RWPE2 (cell line): ENCODE data around the gene NR6A1.

Source experiments
- ATAC-seq: fragments of 200-7000 bp; cut with Tn5 transposase; 3 replicates; pipeline ENCODE4 v1.9.1; 2021; ENCODE audit warnings: low read depth
- DNase-seq: peaks from one replicate; pipeline ENCODE4 v3.0.0-alpha.2; 2020; ENCODE audit warnings: low spot score
- H3K27ac ChIP-seq: fragments of 450-650 bp; 2 replicates; pipeline ENCODE4 v1.5.1; 2017; ENCODE audit warnings: mild to moderate bottlenecking; ENCODE audit not compliant: poor library complexity, severe bottlenecking
- H3K27me3 ChIP-seq: fragments of 250-450 bp; sonication (Bioruptor Pico); 2 replicates; pipeline ENCODE4 v1.5.1; 2021; ENCODE audit warnings: mild to moderate bottlenecking, moderate library complexity; ENCODE audit not compliant: insufficient read depth, poor library complexity, severe bottlenecking
- H3K36me3 ChIP-seq: fragments of 250-450 bp; sonication (Bioruptor Pico); 2 replicates; pipeline ENCODE4 v1.5.1; 2020; ENCODE audit warnings: low read depth, mild to moderate bottlenecking, moderate library complexity
- H3K4me1 ChIP-seq: fragments of 250-450 bp; sonication (Bioruptor Pico); 2 replicates; pipeline ENCODE4 v1.5.1; 2021; ENCODE audit warnings: mild to moderate bottlenecking, moderate library complexity; ENCODE audit not compliant: insufficient read depth, poor library complexity, severe bottlenecking
- H3K4me3 ChIP-seq: fragments of 250-450 bp; sonication (Bioruptor Pico); 2 replicates; pipeline ENCODE4 v1.5.1; 2021; ENCODE audit warnings: mild to moderate bottlenecking, moderate library complexity; ENCODE audit not compliant: severe bottlenecking
- H3K9me3 ChIP-seq: fragments of 250-450 bp; sonication (Bioruptor Pico); 2 replicates; pipeline ENCODE4 v1.5.1; 2021; ENCODE audit warnings: mild to moderate bottlenecking, moderate library complexity; ENCODE audit not compliant: severe bottlenecking
- TF ChIP-seq, protein P1 (sequence below): fragments of 450-650 bp; IDR thresholded peaks from one replicate; pipeline ENCODE4 v1.5.1; 2017; ENCODE audit warnings: mild to moderate bottlenecking, moderate library complexity; ENCODE audit not compliant: poor library complexity, severe bottlenecking

The NR6A1 gene

DNA sequence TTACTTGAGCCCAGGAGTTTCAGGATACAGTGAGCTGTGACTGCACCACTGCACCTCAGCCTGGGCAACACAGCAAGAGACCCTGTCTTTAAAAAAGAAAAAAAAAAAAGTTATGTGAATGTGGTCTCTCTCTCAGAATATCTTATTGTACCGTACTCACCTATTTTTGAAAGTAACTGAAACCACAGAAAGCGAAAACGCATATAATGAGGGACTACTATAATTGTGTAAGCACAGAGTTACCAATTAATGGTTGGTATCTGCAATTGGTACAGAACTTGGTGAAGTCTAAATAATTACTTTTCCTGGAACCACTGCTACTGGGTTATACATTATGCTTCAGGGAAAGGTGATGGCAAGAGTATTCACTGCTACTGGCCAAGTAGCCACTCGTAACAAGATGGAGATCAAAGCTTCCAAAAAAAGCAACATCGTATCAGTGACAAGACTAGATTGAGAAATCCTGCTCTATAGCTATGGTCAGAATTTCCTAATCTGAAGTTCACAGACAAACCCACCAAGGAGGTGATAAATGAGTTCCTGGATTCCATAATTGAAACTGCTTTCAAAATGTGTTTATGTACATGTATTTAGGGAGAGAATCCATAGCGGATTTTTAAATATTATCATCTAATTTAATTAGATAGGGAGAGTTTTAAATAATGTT is 82.7 kb downstream of the NR6A1 start:
- Histone ChIP-seq H3K27me3 (no peaks in the 10 kb centered on the region), H3K9me3 (no peaks in the 10 kb centered on the region), H3K27ac (no peak overlapping the region), H3K4me1 (no peaks in the 10 kb centered on the region), H3K36me3 (peaks cover 5% of the 10 kb centered on the region; the same call in 1 of the 2 replicates), H3K4me3 (no peak overlapping the region)
- ATAC-seq (no peak), DNase-seq (no peak)
- TF ChIP-seq, protein P1, sequence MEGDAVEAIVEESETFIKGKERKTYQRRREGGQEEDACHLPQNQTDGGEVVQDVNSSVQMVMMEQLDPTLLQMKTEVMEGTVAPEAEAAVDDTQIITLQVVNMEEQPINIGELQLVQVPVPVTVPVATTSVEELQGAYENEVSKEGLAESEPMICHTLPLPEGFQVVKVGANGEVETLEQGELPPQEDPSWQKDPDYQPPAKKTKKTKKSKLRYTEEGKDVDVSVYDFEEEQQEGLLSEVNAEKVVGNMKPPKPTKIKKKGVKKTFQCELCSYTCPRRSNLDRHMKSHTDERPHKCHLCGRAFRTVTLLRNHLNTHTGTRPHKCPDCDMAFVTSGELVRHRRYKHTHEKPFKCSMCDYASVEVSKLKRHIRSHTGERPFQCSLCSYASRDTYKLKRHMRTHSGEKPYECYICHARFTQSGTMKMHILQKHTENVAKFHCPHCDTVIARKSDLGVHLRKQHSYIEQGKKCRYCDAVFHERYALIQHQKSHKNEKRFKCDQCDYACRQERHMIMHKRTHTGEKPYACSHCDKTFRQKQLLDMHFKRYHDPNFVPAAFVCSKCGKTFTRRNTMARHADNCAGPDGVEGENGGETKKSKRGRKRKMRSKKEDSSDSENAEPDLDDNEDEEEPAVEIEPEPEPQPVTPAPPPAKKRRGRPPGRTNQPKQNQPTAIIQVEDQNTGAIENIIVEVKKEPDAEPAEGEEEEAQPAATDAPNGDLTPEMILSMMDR, result no peak

DNA sequence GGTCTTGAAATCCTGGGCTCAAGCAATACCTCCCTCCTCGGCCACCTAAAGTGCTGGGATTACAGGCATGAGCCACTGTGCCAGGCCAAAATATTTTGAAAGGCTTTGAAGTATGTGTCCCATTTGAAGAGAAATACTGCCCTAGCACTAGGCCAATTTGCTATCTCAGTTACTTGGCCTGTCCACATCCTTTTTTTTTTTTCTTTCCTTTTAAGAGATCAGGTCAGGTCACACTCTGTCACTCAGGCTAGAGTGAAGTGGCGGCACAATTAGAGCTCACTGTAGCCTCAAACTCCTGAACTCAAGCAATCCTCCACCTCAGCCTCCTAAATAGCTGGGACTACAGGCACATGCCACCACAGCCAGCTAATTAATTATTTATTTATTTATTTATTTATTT is 84.2 kb downstream of the NR6A1 start:
- H3K36me3 ChIP-seq, result peaks cover 5% of the 10 kb centered on the region; the same call in 1 of the 2 replicates
- H3K4me3 ChIP-seq, result no peak overlapping the region
- no peaks in the 10 kb centered on the region for H3K27me3 ChIP-seq
- TF ChIP-seq, protein P1, result no peak
- no peak for ATAC-seq
- no peaks in the 10 kb centered on the region for H3K4me1 ChIP-seq
- no peaks in the 10 kb centered on the region for H3K9me3 ChIP-seq
- H3K27ac ChIP-seq, result no peak overlapping the region
- DNase-seq, result no peak

DNA sequence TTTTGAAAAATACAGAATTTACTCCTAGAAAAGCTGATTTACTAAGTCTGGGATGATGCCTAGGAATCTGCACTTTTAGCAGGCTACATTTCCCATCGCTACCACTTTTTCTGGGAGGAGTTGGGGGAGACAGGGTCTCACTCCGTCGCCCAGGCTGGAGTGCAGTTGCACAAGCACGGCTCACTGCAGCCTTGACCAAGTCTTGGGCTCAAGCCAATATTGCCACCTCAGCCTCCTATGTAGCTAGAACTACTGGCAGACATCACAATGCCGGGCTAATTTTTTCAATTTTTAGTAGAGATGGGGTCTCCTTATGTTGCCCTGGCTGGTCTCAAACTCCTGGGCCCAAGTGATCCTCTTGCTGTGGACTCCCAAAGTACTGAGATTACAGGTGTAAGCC is 85.9 kb downstream of the NR6A1 start:
- ATAC-seq, result no peak
- DNase-seq, result no peak
- no peak overlapping the region for H3K4me3 ChIP-seq
- H3K36me3 ChIP-seq, result peaks cover 10% of the 10 kb centered on the region
- H3K9me3 ChIP-seq, result no peaks in the 10 kb centered on the region
- no peaks in the 10 kb centered on the region for H3K27me3 ChIP-seq
- H3K27ac ChIP-seq, result no peak overlapping the region
- TF ChIP-seq, protein P1, result no peak
- H3K4me1 ChIP-seq, result no peaks in the 10 kb centered on the region

DNA sequence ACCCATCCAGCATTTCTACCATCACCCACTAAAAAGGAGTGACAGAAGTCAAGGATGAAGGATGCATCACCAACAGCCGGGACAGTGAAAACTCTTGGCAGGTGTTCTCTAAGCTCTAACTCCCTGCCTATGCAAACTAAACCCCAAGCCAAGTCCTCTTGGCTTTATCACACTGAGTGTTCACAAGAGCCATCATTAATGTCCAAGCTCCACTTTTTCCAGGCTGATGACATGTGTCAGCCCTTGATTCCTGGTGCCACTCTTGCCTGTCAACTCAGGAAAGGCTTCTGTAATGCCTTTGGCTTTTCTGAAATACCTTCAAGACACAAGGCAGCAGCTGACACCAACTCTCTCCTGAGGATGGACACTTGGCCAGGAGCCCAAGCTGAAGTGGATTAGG is 86.9 kb downstream of the NR6A1 start:
- DNase-seq (no peak), ATAC-seq (no peak)
- Histone ChIP-seq H3K9me3 (no peaks in the 10 kb centered on the region), H3K4me1 (no peaks in the 10 kb centered on the region), H3K36me3 (peaks cover 13% of the 10 kb centered on the region), H3K4me3 (no peak overlapping the region), H3K27ac (no peak overlapping the region), H3K27me3 (no peaks in the 10 kb centered on the region)
- TF ChIP-seq, protein P1, result no peak

DNA sequence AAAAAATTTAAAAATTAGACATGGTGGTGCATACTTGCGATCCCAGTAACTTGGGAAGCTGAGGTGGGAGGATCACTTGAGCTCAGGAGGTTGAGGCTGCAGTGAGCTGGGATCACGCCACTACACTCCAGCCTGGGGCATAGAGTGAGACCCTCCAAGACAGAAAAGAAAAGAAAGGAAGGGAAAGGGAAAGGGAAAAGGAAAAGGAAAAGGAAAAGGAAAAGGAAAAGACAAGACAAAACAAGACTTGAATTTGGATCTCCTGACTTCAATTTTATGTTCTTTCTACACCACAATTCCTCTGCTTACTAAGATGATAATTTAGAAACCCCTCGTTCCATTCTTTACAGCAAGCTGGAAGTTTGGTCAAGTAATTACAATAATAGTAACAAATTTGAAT is 88.1 kb downstream of the NR6A1 start:
- H3K27ac ChIP-seq, result no peak overlapping the region
- TF ChIP-seq, protein P1, result no peak
- H3K4me3 ChIP-seq, result no peak overlapping the region
- no peaks in the 10 kb centered on the region for H3K27me3 ChIP-seq
- no peaks in the 10 kb centered on the region for H3K4me1 ChIP-seq
- H3K9me3 ChIP-seq, result no peaks in the 10 kb centered on the region
- H3K36me3 ChIP-seq, result peaks cover 13% of the 10 kb centered on the region
- no peak for DNase-seq
- ATAC-seq, result no peak
